ENCODE data around the gene FBXL7. TPM values are rescaled to one million over a fixed set of nuclear protein-coding genes. Genes with fewer than 3 reads are reported as not detected.

FBXL7 gene
- total and polyA plus RNA-seq, 2 donors = 15.3 to 30.3 TPM

- H3K27ac ChIP-seq (ENCODE audit: low read depth) = no peak overlapping the region
- H3K4me3 ChIP-seq (ENCODE audit: low read depth, low read length) = no peak overlapping the region
- 51% methylated on average over 6 of the region's 6 CpGs for WGBS
- H3K4me1 ChIP-seq (ENCODE audit: insufficient read depth) = no peaks in the 10 kb centered on the region
- H3K36me3 ChIP-seq (ENCODE audit: insufficient read depth) = no peaks in the 10 kb centered on the region
- no peak for DNase-seq (ENCODE audit: extremely low spot score)
Measured at GRCh38 chr5:15902066-15902465, 402.1 kb downstream of the FBXL7 start.

GRCh38 chr5:15904899-15905830 lies 405.2 kb downstream of the FBXL7 start:
- WGBS = 67% methylated on average over 2 of the region's 2 CpGs
- Histone ChIP-seq H3K27ac (ENCODE audit: low read depth) (no peak overlapping the region), H3K4me3 (ENCODE audit: low read depth, low read length) (no peak overlapping the region), H3K36me3 (ENCODE audit: insufficient read depth) (no peaks in the 10 kb centered on the region), H3K4me1 (ENCODE audit: insufficient read depth) (no peaks in the 10 kb centered on the region)
- DNase-seq (ENCODE audit: extremely low spot score) = no peak

- no peak for DNase-seq (ENCODE audit: extremely low spot score)
- no peaks in the 10 kb centered on the region for H3K36me3 ChIP-seq (ENCODE audit: insufficient read depth)
- WGBS = 56% methylated on average over 3 of the region's 3 CpGs
- H3K27ac ChIP-seq (ENCODE audit: low read depth) = no peak overlapping the region
- H3K4me1 ChIP-seq (ENCODE audit: insufficient read depth) = no peaks in the 10 kb centered on the region
- no peak overlapping the region for H3K4me3 ChIP-seq (ENCODE audit: low read depth, low read length)
Measured at GRCh38 chr5:15914638-15915037, 414.7 kb downstream of the FBXL7 start.

GRCh38 chr5:15926586-15926985 lies 426.6 kb downstream of the FBXL7 start:
- 70% methylated on average over 3 of the region's 3 CpGs for WGBS
- DNase-seq (ENCODE audit: extremely low spot score) = no peak
- no peak overlapping the region for H3K4me3 ChIP-seq (ENCODE audit: low read depth, low read length)
- H3K36me3 ChIP-seq (ENCODE audit: insufficient read depth) = no peaks in the 10 kb centered on the region
- no peaks in the 10 kb centered on the region for H3K4me1 ChIP-seq (ENCODE audit: insufficient read depth)
- no peak overlapping the region for H3K27ac ChIP-seq (ENCODE audit: low read depth)

- no peak for DNase-seq (ENCODE audit: extremely low spot score)
- no peaks in the 10 kb centered on the region for H3K36me3 ChIP-seq (ENCODE audit: insufficient read depth)
- no peak overlapping the region for H3K4me3 ChIP-seq (ENCODE audit: low read depth, low read length)
- H3K4me1 ChIP-seq (ENCODE audit: insufficient read depth) = no peaks in the 10 kb centered on the region
- 97% methylated on average over 38 of the region's 38 CpGs for WGBS
- no peak overlapping the region for H3K27ac ChIP-seq (ENCODE audit: low read depth)
Measured at GRCh38 chr5:15927710-15928380, 427.9 kb downstream of the FBXL7 start.

GRCh38 chr5:15929611-15930263 lies 429.8 kb downstream of the FBXL7 start:
- H3K4me1 ChIP-seq (ENCODE audit: insufficient read depth) = no peaks in the 10 kb centered on the region
- H3K4me3 ChIP-seq (ENCODE audit: low read depth, low read length) = no peak overlapping the region
- H3K36me3 ChIP-seq (ENCODE audit: insufficient read depth) = no peaks in the 10 kb centered on the region
- WGBS = 31% methylated on average over 11 of the region's 11 CpGs
- no peak overlapping the region for H3K27ac ChIP-seq (ENCODE audit: low read depth)
- DNase-seq (ENCODE audit: extremely low spot score) = no peak

GRCh38 chr5:15932066-15932465 lies 432.1 kb downstream of the FBXL7 start:
- WGBS = 80% methylated on average over 5 of the region's 5 CpGs
- H3K27ac ChIP-seq (ENCODE audit: low read depth) = no peak overlapping the region
- no peak for DNase-seq (ENCODE audit: extremely low spot score)
- H3K4me3 ChIP-seq (ENCODE audit: low read depth, low read length) = no peak overlapping the region
- no peaks in the 10 kb centered on the region for H3K36me3 ChIP-seq (ENCODE audit: insufficient read depth)
- no peaks in the 10 kb centered on the region for H3K4me1 ChIP-seq (ENCODE audit: insufficient read depth)

GRCh38 chr5:15933259-15934207 lies 433.6 kb downstream of the FBXL7 start:
- 88% methylated on average over 13 of the region's 13 CpGs for WGBS
- Histone ChIP-seq H3K27ac (ENCODE audit: low read depth) (no peak overlapping the region), H3K4me3 (ENCODE audit: low read depth, low read length) (no peak overlapping the region), H3K4me1 (ENCODE audit: insufficient read depth) (no peaks in the 10 kb centered on the region), H3K36me3 (ENCODE audit: insufficient read depth) (no peaks in the 10 kb centered on the region)
- no peak for DNase-seq (ENCODE audit: extremely low spot score)

- Histone ChIP-seq H3K4me3 (ENCODE audit: low read depth, low read length) (no peak overlapping the region), H3K36me3 (ENCODE audit: insufficient read depth) (no peaks in the 10 kb centered on the region), H3K4me1 (ENCODE audit: insufficient read depth) (no peaks in the 10 kb centered on the region), H3K27ac (ENCODE audit: low read depth) (no peak overlapping the region)
- WGBS = 98% methylated on average over 60 of the region's 60 CpGs
- DNase-seq (ENCODE audit: extremely low spot score) = no peak
Measured at GRCh38 chr5:15936505-15937245, 436.7 kb downstream of the FBXL7 start.

- Histone ChIP-seq H3K36me3 (ENCODE audit: insufficient read depth) (no peaks in the 10 kb centered on the region), H3K27ac (ENCODE audit: low read depth) (no peak overlapping the region), H3K4me1 (ENCODE audit: insufficient read depth) (no peaks in the 10 kb centered on the region), H3K4me3 (ENCODE audit: low read depth, low read length) (no peak overlapping the region)
- DNase-seq (ENCODE audit: extremely low spot score) = no peak
- 92% methylated on average over 1 of the region's 1 CpG for WGBS
Measured at GRCh38 chr5:15937708-15938107, 437.7 kb downstream of the FBXL7 start.

- no peak for DNase-seq (ENCODE audit: extremely low spot score)
- no peaks in the 10 kb centered on the region for H3K4me1 ChIP-seq (ENCODE audit: insufficient read depth)
- H3K27ac ChIP-seq (ENCODE audit: low read depth) = no peak overlapping the region
- WGBS = 87% methylated on average over 4 of the region's 4 CpGs
- H3K4me3 ChIP-seq (ENCODE audit: low read depth, low read length) = no peak overlapping the region
- no peaks in the 10 kb centered on the region for H3K36me3 ChIP-seq (ENCODE audit: insufficient read depth)
Measured at GRCh38 chr5:15938186-15938585, 438.2 kb downstream of the FBXL7 start.

- DNase-seq (ENCODE audit: extremely low spot score) = no peak
- H3K27ac ChIP-seq (ENCODE audit: low read depth) = no peak overlapping the region
- WGBS = 83% methylated on average over 1 of the region's 1 CpG
- H3K4me3 ChIP-seq (ENCODE audit: low read depth, low read length) = no peak overlapping the region
- no peaks in the 10 kb centered on the region for H3K4me1 ChIP-seq (ENCODE audit: insufficient read depth)
- H3K36me3 ChIP-seq (ENCODE audit: insufficient read depth) = no peaks in the 10 kb centered on the region
Measured at GRCh38 chr5:15938961-15939360, 439.0 kb downstream of the FBXL7 start.
